T-cell (primary cell): ENCODE measurements around the gene ENOX1. TPM values are rescaled to one million over a fixed set of nuclear protein-coding genes. Genes with fewer than 3 reads are reported as not detected.

Experiments
- ATAC-seq, 4 experiments: fragments of 200-7000 bp in 3 of 4; fragments of 150-1000 bp in 1 of 4; cut with Tn5 transposase; replicated peaks in 1 of 4; 1 replicate in 3 of 4; 2 replicates in 1 of 4; pipeline ENCODE4 v1.10.0; 2021; ENCODE audit warnings: moderate library complexity in 3 of 4, mild to moderate bottlenecking in 2 of 4, moderate number of reproducible peaks in 1 of 4
- CTCF ChIA-PET, 2 donors: fragments of 300-600 bp; sonication (Branson Sonifier 250); formaldehyde crosslinking; loops; one replicate each; lab custom pipeline; 2022; ENCODE audit warnings: antibody characterized with exemption in 2 of 2; lab: Charles Lee
- POLR2A ChIA-PET, 2 donors: fragments of 300-600 bp; sonication (Branson Sonifier 250); formaldehyde crosslinking; loops; one replicate each; lab custom pipeline; 2022; ENCODE audit warnings: antibody characterized with exemption in 2 of 2; lab: Charles Lee
- DNase-seq, 35 experiments: peaks; one replicate each; pipeline versions ENCODE4 v3.0.0 to v3.0.0-alpha.2; 2013 to 2023
- H3K27ac ChIP-seq: one replicate; pipeline ENCODE4 v1.5.1; 2013; ENCODE audit warnings: low read length
- H3K27me3 ChIP-seq, 2 experiments: replicated peaks in 1 of 2; 1 replicate in 1 of 2; 2 replicates in 1 of 2; pipeline versions ENCODE4 v1.6.1 to v1.7.0; 2013; ENCODE audit warnings: low read length in 1 of 2, mixed read lengths in 1 of 2; ENCODE audit not compliant: control insufficient read depth in 2 of 2, insufficient read depth in 2 of 2; ENCODE audit errors: extremely low read depth in 1 of 2
- H3K36me3 ChIP-seq, 2 donors: 1 replicate in 1 of 2; 2 replicates in 1 of 2; pipeline versions ENCODE4 v1.6.1 to v1.7.0; 2013; ENCODE audit warnings: low read length in 1 of 2; ENCODE audit not compliant: control insufficient read depth in 2 of 2, insufficient read depth in 1 of 2; ENCODE audit errors: extremely low read depth in 1 of 2
- H3K4me1 ChIP-seq, 2 experiments: 1 replicate in 1 of 2; 2 replicates in 1 of 2; pipeline versions ENCODE4 v1.6.1 to v1.7.0; 2013; ENCODE audit warnings: low read length in 2 of 2, mixed read lengths in 1 of 2; ENCODE audit not compliant: insufficient read depth in 2 of 2, control insufficient read depth in 1 of 2; ENCODE audit errors: extremely low read depth in 1 of 2
- H3K4me3 ChIP-seq, 2 donors: 1 replicate in 1 of 2; 2 replicates in 1 of 2; pipeline versions ENCODE4 v1.5.1 to v1.7.0; 2013; ENCODE audit warnings: mild to moderate bottlenecking in 2 of 2, low read length in 1 of 2, moderate library complexity in 1 of 2; ENCODE audit not compliant: control insufficient read depth in 1 of 2; ENCODE audit errors: extremely low read depth in 1 of 2
- H3K9me3 ChIP-seq: 2 replicates; pipeline ENCODE4 v1.7.0; 2013
- H3K27ac Mint-ChIP-seq, 2 donors: one replicate each; pipeline ENCODE4 v1.8.0; 2020 to 2021; ENCODE audit warnings: mild to moderate bottlenecking in 2 of 2, mixed read lengths in 2 of 2
- H3K27me3 Mint-ChIP-seq, 2 donors: one replicate each; pipeline ENCODE4 v1.8.0; 2021 to 2022; ENCODE audit warnings: mixed read lengths in 2 of 2
- H3K36me3 Mint-ChIP-seq: one replicate; pipeline ENCODE4 v1.8.0; 2021; ENCODE audit warnings: mixed read lengths
- H3K4me1 Mint-ChIP-seq, 3 donors: one replicate each; pipeline ENCODE4 v1.8.0; 2020 to 2022; ENCODE audit warnings: mixed read lengths in 3 of 3, mild to moderate bottlenecking in 1 of 3
- H3K4me3 Mint-ChIP-seq, 3 donors: one replicate each; pipeline ENCODE4 v1.8.0; 2020 to 2022; ENCODE audit warnings: mild to moderate bottlenecking in 3 of 3, mixed read lengths in 3 of 3, moderate library complexity in 3 of 3
- H3K9me3 Mint-ChIP-seq, 3 donors: one replicate each; pipeline ENCODE4 v1.8.0; 2020 to 2022; ENCODE audit warnings: mixed read lengths in 3 of 3
- WGBS: methylation state at CpG from one replicate; pipeline ENCODE4 v1.1.5; 2013; ENCODE audit warnings: missing lambda C conversion rate; ENCODE audit not compliant: insufficient coverage; 5-methylcytosine and 5-hydroxymethylcytosine counted together
- total RNA-seq, 35 experiments: library from RNA in 6 of 35; stranded (reverse) in 6 of 35; fragments of 120-200 nt in 1 of 35; gene quantifications; one replicate each; pipeline versions ENCODE4 v1.2.1 to v1.2.4 and lab custom pipeline; 2013 to 2026

The ENOX1 gene
- total RNA-seq, 5 donors from 2014 or later (not counting 1 experiment from before 2014, with no cell fraction given): 0.10 TPM; not detected in 4

DNA sequence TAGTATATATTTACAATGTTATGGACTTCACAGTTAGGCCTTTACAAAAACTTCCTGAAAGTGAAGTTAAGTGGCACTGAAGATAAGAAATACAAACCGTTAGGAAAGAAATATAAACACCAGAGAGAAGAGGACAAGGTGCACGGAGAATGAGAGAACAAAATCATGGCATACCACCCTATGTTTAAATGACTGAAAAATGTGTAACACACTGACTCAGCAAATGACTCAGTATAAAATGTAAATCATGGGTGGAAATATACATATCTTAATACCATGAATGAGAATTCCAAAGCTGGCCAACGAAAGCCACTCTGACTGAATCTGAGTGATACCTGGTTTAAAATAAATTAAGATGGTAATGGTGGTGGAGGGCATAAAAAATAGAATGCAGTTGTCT lies 502.6 kb downstream of the ENOX1 start:
- Histone ChIP-seq H3K4me1 (no peaks in the 10 kb centered on the region), H3K27me3 (peaks cover 0 to 8% of the 10 kb centered on the region in 2 experiments), H3K9me3 (no peaks in the 10 kb centered on the region), H3K36me3 (no peaks in the 10 kb centered on the region), H3K4me3 (no peak overlapping the region), H3K27ac (no peak overlapping the region)
- Mint-ChIP-seq H3K27me3 (peaks cover 3 to 4% of the 10 kb centered on the region in 2 donors), H3K4me1 (no peaks in the 10 kb centered on the region), H3K4me3 (no peak overlapping the region), H3K27ac (no peak overlapping the region), H3K36me3 (no peaks in the 10 kb centered on the region), H3K9me3 (no peaks in the 10 kb centered on the region)
- ATAC-seq: no peak
- WGBS: no CpG with 5 or more reads among the region's 3 CpGs
- POLR2A ChIA-PET: no interaction called here
- CTCF ChIA-PET: interaction anchor here in 1 of 2 donors (0.7 kb wide), 1 partner anchor 1113 kb away, joined by 3 read pairs; no protein-coding TSS in a partner anchor
- no peak for DNase-seq

DNA sequence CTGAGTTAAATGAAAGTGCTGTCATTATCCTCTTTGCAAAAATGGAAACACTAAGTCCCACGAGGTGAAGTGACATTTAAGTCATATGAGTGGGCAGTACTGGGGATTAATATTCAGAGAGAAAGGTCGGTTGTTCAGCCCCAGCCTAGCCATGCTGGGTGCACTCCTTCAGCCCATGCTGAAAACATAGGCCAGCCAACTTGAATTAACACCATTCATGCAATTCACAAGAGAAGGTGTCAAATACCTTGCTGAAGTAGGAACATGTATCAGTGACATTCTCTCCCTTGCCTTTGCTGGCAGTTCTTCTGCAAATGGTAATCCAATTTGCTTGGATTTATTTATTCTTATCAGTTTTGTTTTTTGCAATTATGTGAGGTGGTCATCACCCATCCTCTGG lies 507.1 kb downstream of the ENOX1 start:
- ChIA-PET POLR2A (no interaction called here), CTCF (no interaction called here)
- Mint-ChIP-seq H3K27ac (no peak overlapping the region), H3K36me3 (no peaks in the 10 kb centered on the region), H3K27me3 (peaks cover 0 to 6% of the 10 kb centered on the region in 2 donors), H3K9me3 (no peaks in the 10 kb centered on the region), H3K4me1 (no peaks in the 10 kb centered on the region), H3K4me3 (no peak overlapping the region)
- H3K9me3 ChIP-seq: no peaks in the 10 kb centered on the region
- DNase-seq (no peak), ATAC-seq (no peak)
- WGBS: no CpG with 5 or more reads among the region's 2 CpGs
- no peaks in the 10 kb centered on the region for H3K36me3 ChIP-seq
- H3K4me3 ChIP-seq: no peak overlapping the region
- H3K27ac ChIP-seq: no peak overlapping the region
- H3K27me3 ChIP-seq: peaks cover 0 to 10% of the 10 kb centered on the region in 2 experiments
- H3K4me1 ChIP-seq: no peaks in the 10 kb centered on the region

DNA sequence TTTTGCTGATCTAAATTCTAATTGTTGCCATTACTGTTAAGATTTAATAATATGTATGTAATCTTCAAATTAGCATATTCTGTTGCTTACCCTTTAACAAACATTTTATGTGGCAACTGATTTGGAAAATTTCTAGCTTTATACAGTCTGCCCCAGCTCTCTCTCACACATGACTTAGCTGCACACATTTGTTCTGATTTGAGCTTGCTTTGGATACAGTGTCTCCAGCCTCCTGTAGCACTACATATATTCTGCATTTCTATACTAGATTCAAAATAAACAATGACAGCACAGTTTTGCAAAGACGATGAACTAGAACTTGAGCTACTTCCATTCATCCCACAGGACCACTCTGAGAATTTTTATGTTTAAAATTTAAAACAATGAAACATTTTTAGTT lies 508.6 kb downstream of the ENOX1 start:
- CTCF ChIA-PET: no interaction called here
- Mint-ChIP-seq H3K4me1 (no peaks in the 10 kb centered on the region), H3K9me3 (no peaks in the 10 kb centered on the region), H3K27ac (no peak overlapping the region), H3K36me3 (no peaks in the 10 kb centered on the region), H3K27me3 (peaks cover 0 to 8% of the 10 kb centered on the region in 2 donors), H3K4me3 (no peak overlapping the region)
- H3K9me3 ChIP-seq: no peaks in the 10 kb centered on the region
- no peak overlapping the region for H3K27ac ChIP-seq
- peaks cover 0 to 10% of the 10 kb centered on the region in 2 experiments for H3K27me3 ChIP-seq
- no peak for ATAC-seq
- H3K36me3 ChIP-seq: no peaks in the 10 kb centered on the region
- POLR2A ChIA-PET: no interaction called here
- H3K4me3 ChIP-seq: no peak overlapping the region
- H3K4me1 ChIP-seq: no peaks in the 10 kb centered on the region
- WGBS: no CpG with 5 or more reads among the region's 1 CpG
- DNase-seq: no peak

DNA sequence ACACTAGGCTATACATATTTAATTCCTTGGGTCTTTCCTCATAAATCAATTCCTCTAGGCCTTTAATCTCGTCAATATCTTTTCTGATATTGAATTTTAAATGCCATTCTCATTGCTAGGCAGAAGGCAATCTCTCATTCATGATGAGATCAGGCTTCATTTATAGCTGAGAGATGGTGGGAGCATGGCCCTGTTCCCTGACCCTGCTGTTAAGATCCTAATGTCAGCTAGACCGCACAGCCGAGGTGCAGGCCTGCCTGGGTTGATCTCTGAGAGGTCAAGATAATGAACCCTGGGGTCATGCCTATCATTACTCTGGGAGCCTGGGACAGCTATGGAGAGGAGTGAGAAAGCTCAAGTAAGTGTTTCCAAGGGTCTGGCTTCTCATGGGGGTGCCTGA lies 509.6 kb downstream of the ENOX1 start:
- Histone ChIP-seq H3K36me3 (no peaks in the 10 kb centered on the region), H3K9me3 (no peaks in the 10 kb centered on the region), H3K4me1 (no peaks in the 10 kb centered on the region), H3K27ac (no peak overlapping the region), H3K27me3 (peaks cover 0 to 4% of the 10 kb centered on the region in 2 experiments), H3K4me3 (no peak overlapping the region)
- no peak overlapping the region for H3K4me3 Mint-ChIP-seq
- peaks cover 0 to 7% of the 10 kb centered on the region in 2 donors for H3K27me3 Mint-ChIP-seq
- DNase-seq (no peak), ATAC-seq (no peak)
- no peak overlapping the region for H3K27ac Mint-ChIP-seq
- ChIA-PET CTCF (no interaction called here), POLR2A (no interaction called here)
- no peaks in the 10 kb centered on the region for H3K36me3 Mint-ChIP-seq
- 100% methylated on average over 2 of the region's 3 CpGs for WGBS
- no peaks in the 10 kb centered on the region for H3K4me1 Mint-ChIP-seq
- H3K9me3 Mint-ChIP-seq: no peaks in the 10 kb centered on the region

DNA sequence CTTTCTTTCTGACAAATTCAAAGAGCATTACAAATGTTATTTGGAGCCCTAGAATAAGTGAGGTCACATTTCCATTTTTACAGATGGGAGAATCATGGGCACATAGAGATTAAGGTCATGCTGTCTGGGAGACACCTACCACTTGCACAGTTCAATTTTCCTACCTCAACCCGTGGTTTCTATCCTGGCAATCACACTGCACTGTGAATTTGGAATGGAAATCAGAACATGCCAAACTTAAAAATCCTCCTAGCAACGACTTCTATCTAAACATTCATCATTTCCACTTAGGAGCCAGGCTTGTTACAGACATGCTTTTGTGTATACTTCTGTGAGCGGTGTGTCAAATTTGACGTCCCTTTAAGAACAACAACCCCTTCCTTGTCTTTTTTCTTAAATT lies 511.9 kb downstream of the ENOX1 start:
- Mint-ChIP-seq H3K36me3 (no peaks in the 10 kb centered on the region), H3K4me1 (no peaks in the 10 kb centered on the region), H3K27me3 (peaks cover 0 to 7% of the 10 kb centered on the region in 2 donors), H3K9me3 (no peaks in the 10 kb centered on the region), H3K27ac (no peak overlapping the region), H3K4me3 (no peak overlapping the region)
- ATAC-seq (no peak), DNase-seq (no peak)
- Histone ChIP-seq H3K9me3 (no peaks in the 10 kb centered on the region), H3K4me3 (no peak overlapping the region), H3K27me3 (peaks cover 0 to 4% of the 10 kb centered on the region in 2 experiments), H3K4me1 (no peaks in the 10 kb centered on the region), H3K27ac (no peak overlapping the region), H3K36me3 (no peaks in the 10 kb centered on the region)
- WGBS: no CpG with 5 or more reads among the region's 4 CpGs
- ChIA-PET POLR2A (no interaction called here), CTCF (no interaction called here)

DNA sequence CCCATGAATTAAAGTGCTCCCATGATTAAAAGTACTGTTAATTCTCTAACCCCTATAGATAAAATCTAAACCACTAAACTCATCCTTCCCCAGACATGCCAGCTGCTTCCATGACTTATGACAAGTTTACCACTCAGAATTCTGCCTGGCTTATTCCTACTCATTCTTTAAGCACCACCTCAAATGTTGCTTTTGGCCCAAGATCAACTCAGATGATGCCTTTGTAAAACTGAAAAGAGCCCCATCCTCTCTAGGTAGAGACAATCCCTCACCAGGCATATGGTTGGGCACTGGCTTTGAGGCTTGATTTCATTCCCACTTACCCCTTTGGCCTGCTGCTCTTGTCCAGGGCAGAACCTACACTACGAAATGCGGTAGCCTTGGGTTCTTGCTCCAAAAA lies 513.4 kb downstream of the ENOX1 start:
- Mint-ChIP-seq H3K9me3 (no peaks in the 10 kb centered on the region), H3K27ac (no peak overlapping the region), H3K4me3 (no peak overlapping the region), H3K36me3 (no peaks in the 10 kb centered on the region), H3K27me3 (peaks cover 0 to 7% of the 10 kb centered on the region in 2 donors), H3K4me1 (no peaks in the 10 kb centered on the region)
- DNase-seq (no peak), ATAC-seq (no peak)
- ChIA-PET CTCF (no interaction called here), POLR2A (no interaction called here)
- Histone ChIP-seq H3K27me3 (peaks cover 0 to 4% of the 10 kb centered on the region in 2 experiments), H3K36me3 (no peaks in the 10 kb centered on the region), H3K4me1 (no peaks in the 10 kb centered on the region), H3K4me3 (no peak overlapping the region), H3K27ac (no peak overlapping the region), H3K9me3 (no peaks in the 10 kb centered on the region)
- WGBS: 83% methylated on average over 2 of the region's 2 CpGs

DNA sequence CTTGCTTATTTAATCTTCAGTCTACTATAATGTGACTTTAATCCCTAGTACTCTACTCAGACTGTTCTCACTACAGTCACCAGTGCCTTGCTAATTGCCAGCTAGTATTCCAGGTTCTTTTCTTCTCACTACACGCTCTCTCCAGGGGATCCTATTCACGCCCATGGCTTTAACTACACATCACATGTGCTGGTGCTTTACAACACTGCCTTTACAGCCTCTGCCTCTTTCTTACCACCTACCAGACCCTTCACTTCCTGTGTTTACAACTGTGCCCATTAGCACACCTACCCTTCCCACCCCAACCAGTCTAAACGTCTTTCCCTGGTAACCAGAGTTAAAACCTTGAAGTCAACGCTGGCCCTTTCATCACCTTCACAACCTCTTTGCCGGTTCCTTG lies 513.9 kb downstream of the ENOX1 start:
- H3K27ac ChIP-seq: no peak overlapping the region
- POLR2A ChIA-PET: no interaction called here
- Mint-ChIP-seq H3K27ac (no peak overlapping the region), H3K4me1 (no peaks in the 10 kb centered on the region), H3K4me3 (no peak overlapping the region), H3K9me3 (no peaks in the 10 kb centered on the region), H3K36me3 (no peaks in the 10 kb centered on the region), H3K27me3 (peaks cover 0 to 9% of the 10 kb centered on the region in 2 donors)
- ATAC-seq (no peak), DNase-seq (no peak)
- CTCF ChIA-PET: no interaction called here
- WGBS: 73% methylated on average over 5 of the region's 5 CpGs
- H3K9me3 ChIP-seq: no peaks in the 10 kb centered on the region
- peaks cover 0 to 4% of the 10 kb centered on the region in 2 experiments for H3K27me3 ChIP-seq
- H3K4me3 ChIP-seq: no peak overlapping the region
- no peaks in the 10 kb centered on the region for H3K36me3 ChIP-seq
- no peaks in the 10 kb centered on the region for H3K4me1 ChIP-seq
